T-helper 17 cell (primary cell): ENCODE results near the gene CDH4. TPM values are rescaled to one million over a fixed set of nuclear protein-coding genes. Genes with fewer than 3 reads are reported as not detected.

Experiments used
- ATAC-seq: fragments of 150-1000 bp; cut with Tn5 transposase; 2 replicates; pipeline ENCODE4 v1.10.0; 2021; ENCODE audit warnings: mild to moderate bottlenecking, moderate library complexity
- DNase-seq, 3 donors: peaks; one replicate each; pipeline versions ENCODE4 v3.0.0 to v3.0.0-alpha.2; 2020 to 2021
- H3K9me3 ChIP-seq: one replicate; pipeline ENCODE4 v1.7.0; 2013; ENCODE audit warnings: low read length, mild to moderate bottlenecking; ENCODE audit not compliant: control insufficient read depth, poor library complexity, severe bottlenecking
- H3K27ac Mint-ChIP-seq: one replicate; pipeline ENCODE4 v1.8.0; 2022; ENCODE audit warnings: mild to moderate bottlenecking, moderate library complexity, mixed read lengths
- H3K27me3 Mint-ChIP-seq: one replicate; pipeline ENCODE4 v1.8.0; 2022; ENCODE audit warnings: mixed read lengths
- H3K36me3 Mint-ChIP-seq: one replicate; pipeline ENCODE4 v1.8.0; 2022; ENCODE audit warnings: low read depth, mixed read lengths
- H3K4me1 Mint-ChIP-seq: one replicate; pipeline ENCODE4 v1.8.0; 2022; ENCODE audit warnings: mild to moderate bottlenecking, mixed read lengths
- H3K4me3 Mint-ChIP-seq: one replicate; pipeline ENCODE4 v1.8.0; 2022; ENCODE audit warnings: mild to moderate bottlenecking, moderate library complexity, mixed read lengths
- total RNA-seq, 4 donors: library from RNA in 2 of 4; stranded (reverse) in 2 of 4; gene quantifications; one replicate each; pipeline ENCODE4 v1.2.3 and lab custom pipeline; 2022 to 2026

CDH4 gene
- total RNA-seq, 2 donors from 2014 or later, result 0.55 to 0.67 TPM

DNA sequence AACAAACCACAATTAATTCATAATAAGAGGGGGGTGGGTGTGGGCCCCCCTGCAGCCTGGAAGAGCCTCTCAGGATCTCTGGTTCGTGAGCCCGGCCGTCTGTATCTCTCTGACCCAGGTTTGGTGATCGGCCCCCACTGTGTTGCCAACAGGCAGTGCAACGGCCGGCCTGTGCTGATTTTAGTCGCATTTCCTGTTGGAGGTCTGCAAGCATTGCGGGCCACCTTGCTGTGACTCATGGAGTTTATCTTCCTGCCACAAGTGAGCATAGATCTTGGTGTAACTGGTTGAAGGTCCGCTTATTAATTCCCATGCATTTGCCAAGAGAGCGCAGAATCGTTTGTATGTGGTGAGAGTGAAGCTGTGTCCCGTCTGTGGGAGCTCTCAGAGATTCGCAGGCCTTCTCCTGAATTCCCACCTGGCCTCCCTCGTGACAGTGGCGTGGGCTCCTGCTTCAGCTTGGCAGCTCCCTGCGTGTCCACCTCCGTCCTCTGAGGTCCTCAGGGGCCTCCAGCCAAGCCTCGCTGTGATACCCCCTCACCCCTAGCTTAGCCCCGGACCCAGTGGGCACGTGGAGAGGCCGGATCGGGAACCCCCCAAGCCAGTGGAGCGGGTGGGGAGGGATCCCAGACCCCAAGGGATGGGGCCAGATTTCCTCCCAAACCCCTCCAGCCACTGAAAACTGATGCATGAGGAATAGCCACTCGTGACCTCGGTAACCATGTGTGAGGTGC lies 269.8 kb downstream of the CDH4 start:
- Mint-ChIP-seq H3K27ac (no peak overlapping the region), H3K36me3 (peaks cover 3% of the 10 kb centered on the region), H3K27me3 (no peaks in the 10 kb centered on the region), H3K4me1 (no peaks in the 10 kb centered on the region), H3K4me3 (no peak overlapping the region)
- ATAC-seq (no peak), DNase-seq (no peak)
- no peaks in the 10 kb centered on the region for H3K9me3 ChIP-seq

DNA sequence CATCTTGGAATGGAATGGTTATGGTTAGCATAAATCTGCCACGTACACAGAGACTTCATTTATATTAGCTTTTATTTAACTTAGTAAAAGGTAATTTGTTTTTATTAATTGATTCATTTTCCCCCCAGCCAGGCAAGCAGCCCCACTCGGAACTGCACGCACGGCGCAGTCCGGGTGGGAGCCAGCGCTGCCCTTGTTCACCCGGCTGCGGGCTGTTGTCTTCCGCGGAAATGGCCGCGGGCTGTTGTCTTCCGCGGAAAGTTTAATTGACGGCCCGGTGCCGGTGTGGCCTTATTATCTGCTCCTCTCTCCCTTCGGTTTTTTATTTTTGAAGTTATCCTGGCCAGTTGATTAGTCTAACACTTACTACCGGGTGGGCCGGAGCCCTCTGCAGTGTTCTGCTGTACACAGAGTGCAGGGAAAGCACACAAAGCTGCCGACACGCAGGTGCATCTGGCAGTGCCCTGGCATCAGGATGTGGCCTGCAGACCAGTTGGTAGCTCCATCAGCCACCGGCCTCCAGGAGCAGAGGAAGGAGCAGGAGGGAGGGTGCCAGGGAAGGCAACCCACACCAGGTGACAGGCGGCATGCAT lies 270.5 kb downstream of the CDH4 start:
- H3K9me3 ChIP-seq, result no peaks in the 10 kb centered on the region
- H3K36me3 Mint-ChIP-seq, result peaks cover 3% of the 10 kb centered on the region
- H3K4me1 Mint-ChIP-seq, result no peaks in the 10 kb centered on the region
- ATAC-seq (no peak), DNase-seq (no peak)
- H3K27ac Mint-ChIP-seq, result no peak overlapping the region
- no peaks in the 10 kb centered on the region for H3K27me3 Mint-ChIP-seq
- no peak overlapping the region for H3K4me3 Mint-ChIP-seq

DNA sequence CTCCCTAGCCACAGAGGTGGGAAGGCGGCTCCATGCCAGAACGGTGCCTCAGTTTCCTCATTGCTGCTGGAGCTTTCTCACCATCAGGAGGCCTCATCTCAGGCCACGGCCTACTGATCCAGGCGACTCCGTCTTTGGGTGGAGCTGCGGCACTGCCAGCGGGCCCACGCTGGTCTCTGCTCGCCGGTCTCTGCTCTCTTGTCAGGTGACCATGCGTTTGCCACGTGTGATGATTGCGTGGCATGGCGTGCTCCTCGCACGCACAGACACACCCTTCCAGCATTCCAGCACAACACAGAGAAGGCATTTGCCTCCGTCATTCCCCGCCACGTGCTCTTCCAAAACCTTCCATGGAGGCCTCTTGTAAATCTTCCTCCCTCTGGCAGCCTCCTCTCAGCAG lies 271.1 kb downstream of the CDH4 start:
- Mint-ChIP-seq H3K36me3 (peaks cover 3% of the 10 kb centered on the region), H3K27ac (no peak overlapping the region), H3K4me3 (no peak overlapping the region), H3K4me1 (no peaks in the 10 kb centered on the region), H3K27me3 (no peaks in the 10 kb centered on the region)
- ATAC-seq (no peak), DNase-seq (no peak)
- no peaks in the 10 kb centered on the region for H3K9me3 ChIP-seq

- ATAC-seq, result no peak
- Mint-ChIP-seq H3K4me1 (no peaks in the 10 kb centered on the region), H3K27me3 (no peaks in the 10 kb centered on the region), H3K4me3 (no peak overlapping the region), H3K27ac (no peak overlapping the region), H3K36me3 (no peaks in the 10 kb centered on the region)
- no peak for DNase-seq
- no peaks in the 10 kb centered on the region for H3K9me3 ChIP-seq
These were observed 273.0 kb downstream of the CDH4 start for GRCh38 chr20:61524951-61525666.

DNA sequence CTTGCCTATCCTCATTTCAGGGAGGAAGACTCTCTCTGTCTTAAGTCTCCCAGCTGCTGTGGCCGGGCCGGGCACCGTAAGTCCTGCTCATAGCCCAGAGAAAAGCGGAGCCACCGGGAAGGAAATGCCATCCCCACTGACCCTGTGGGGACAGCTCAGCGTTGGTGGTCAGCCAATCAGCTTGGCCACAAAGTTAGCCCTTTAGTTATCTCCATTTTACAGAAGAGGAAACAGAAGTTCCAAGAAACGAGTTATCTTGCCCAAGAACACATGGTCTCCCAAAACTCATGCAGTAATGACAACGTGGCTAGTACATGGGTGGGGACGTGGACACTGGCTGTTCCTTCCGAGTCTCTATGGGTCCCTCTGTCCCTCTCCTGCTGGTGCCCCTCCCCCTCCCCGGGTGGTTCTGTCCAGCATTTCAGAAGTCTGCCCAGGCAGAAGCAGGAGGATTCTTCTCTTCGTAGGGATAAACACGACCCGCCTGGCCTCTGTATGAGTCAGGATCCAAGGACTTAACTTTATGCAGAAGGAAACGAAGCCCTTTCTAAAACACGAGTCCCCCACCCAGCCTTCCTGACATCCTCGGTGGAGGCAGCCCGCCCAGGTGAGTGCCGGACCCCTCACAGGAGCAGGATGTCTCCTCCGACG lies 273.8 kb downstream of the CDH4 start:
- H3K9me3 ChIP-seq, result no peaks in the 10 kb centered on the region
- H3K4me3 Mint-ChIP-seq, result no peak overlapping the region
- DNase-seq (no peak), ATAC-seq (no peak)
- H3K36me3 Mint-ChIP-seq, result no peaks in the 10 kb centered on the region
- H3K27me3 Mint-ChIP-seq, result no peaks in the 10 kb centered on the region
- H3K4me1 Mint-ChIP-seq, result no peaks in the 10 kb centered on the region
- no peak overlapping the region for H3K27ac Mint-ChIP-seq

- H3K27ac Mint-ChIP-seq, result no peak overlapping the region
- no peaks in the 10 kb centered on the region for H3K9me3 ChIP-seq
- ATAC-seq (no peak), DNase-seq (no peak)
- no peaks in the 10 kb centered on the region for H3K4me1 Mint-ChIP-seq
- no peaks in the 10 kb centered on the region for H3K36me3 Mint-ChIP-seq
- H3K4me3 Mint-ChIP-seq, result no peak overlapping the region
- H3K27me3 Mint-ChIP-seq, result no peaks in the 10 kb centered on the region
These were observed 274.8 kb downstream of the CDH4 start for GRCh38 chr20:61526907-61527306.

DNA sequence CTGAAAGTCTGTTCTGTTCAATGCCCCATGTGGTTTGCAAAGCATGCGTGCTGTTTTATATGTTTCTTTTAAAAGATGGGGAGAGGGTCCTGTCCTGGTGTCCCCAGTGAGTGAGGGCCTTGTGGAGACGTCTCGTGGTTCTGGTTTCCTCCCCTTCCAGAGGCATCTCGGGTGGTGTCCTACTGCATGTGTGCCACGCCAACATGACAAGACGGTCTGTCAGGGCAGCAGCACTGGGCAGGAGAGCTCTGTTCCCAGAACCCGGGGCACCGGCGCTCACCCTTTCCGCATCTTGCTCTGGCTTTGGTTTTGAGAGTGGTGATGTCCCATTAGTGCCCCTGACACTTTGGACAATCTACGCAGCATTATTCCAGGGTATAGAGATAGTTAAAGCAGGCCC lies 275.6 kb downstream of the CDH4 start:
- ATAC-seq (no peak), DNase-seq (no peak)
- Mint-ChIP-seq H3K4me1 (no peaks in the 10 kb centered on the region), H3K27me3 (no peaks in the 10 kb centered on the region), H3K27ac (no peak overlapping the region), H3K4me3 (no peak overlapping the region), H3K36me3 (no peaks in the 10 kb centered on the region)
- H3K9me3 ChIP-seq, result no peaks in the 10 kb centered on the region

DNA sequence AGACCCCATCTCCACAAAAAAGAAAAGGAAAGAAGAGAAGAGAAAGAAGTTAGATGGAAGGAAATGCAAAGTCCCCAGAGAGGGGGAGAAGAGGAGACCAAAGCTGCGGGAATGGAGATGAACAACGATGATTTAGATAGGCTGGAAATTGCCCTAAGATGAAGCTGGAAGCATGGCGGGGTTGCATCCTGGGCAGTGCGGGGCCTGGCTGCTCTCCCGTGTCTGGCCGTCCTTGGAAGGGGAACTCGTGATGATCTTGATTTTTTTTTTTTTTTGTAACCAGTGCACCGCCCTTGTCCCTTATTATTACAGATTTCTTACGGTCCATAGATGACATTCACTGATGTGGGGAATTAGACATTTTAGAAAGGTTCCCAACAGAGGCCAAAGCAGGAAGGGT lies 276.5 kb downstream of the CDH4 start:
- no peaks in the 10 kb centered on the region for H3K9me3 ChIP-seq
- Mint-ChIP-seq H3K27me3 (no peaks in the 10 kb centered on the region), H3K27ac (no peak overlapping the region), H3K4me1 (no peaks in the 10 kb centered on the region), H3K36me3 (no peaks in the 10 kb centered on the region), H3K4me3 (no peak overlapping the region)
- no peak for ATAC-seq
- DNase-seq, result no peak

GRCh38 chr20:61529354-61529753 lies 277.3 kb downstream of the CDH4 start:
- Mint-ChIP-seq H3K27ac (no peak overlapping the region), H3K27me3 (no peaks in the 10 kb centered on the region), H3K36me3 (no peaks in the 10 kb centered on the region), H3K4me1 (no peaks in the 10 kb centered on the region), H3K4me3 (no peak overlapping the region)
- ATAC-seq, result no peak
- no peaks in the 10 kb centered on the region for H3K9me3 ChIP-seq
- no peak for DNase-seq

GRCh38 chr20:61531553-61532345 lies 279.7 kb downstream of the CDH4 start:
- Mint-ChIP-seq H3K36me3 (no peaks in the 10 kb centered on the region), H3K4me1 (no peaks in the 10 kb centered on the region), H3K27me3 (no peaks in the 10 kb centered on the region), H3K4me3 (no peak overlapping the region), H3K27ac (no peak overlapping the region)
- DNase-seq (no peak), ATAC-seq (no peak)
- no peaks in the 10 kb centered on the region for H3K9me3 ChIP-seq

GRCh38 chr20:61532736-61533135 lies 280.7 kb downstream of the CDH4 start:
- no peaks in the 10 kb centered on the region for H3K27me3 Mint-ChIP-seq
- H3K4me1 Mint-ChIP-seq, result no peaks in the 10 kb centered on the region
- no peaks in the 10 kb centered on the region for H3K9me3 ChIP-seq
- no peak for ATAC-seq
- DNase-seq, result no peak
- no peak overlapping the region for H3K27ac Mint-ChIP-seq
- H3K4me3 Mint-ChIP-seq, result no peak overlapping the region
- H3K36me3 Mint-ChIP-seq, result no peaks in the 10 kb centered on the region

DNA sequence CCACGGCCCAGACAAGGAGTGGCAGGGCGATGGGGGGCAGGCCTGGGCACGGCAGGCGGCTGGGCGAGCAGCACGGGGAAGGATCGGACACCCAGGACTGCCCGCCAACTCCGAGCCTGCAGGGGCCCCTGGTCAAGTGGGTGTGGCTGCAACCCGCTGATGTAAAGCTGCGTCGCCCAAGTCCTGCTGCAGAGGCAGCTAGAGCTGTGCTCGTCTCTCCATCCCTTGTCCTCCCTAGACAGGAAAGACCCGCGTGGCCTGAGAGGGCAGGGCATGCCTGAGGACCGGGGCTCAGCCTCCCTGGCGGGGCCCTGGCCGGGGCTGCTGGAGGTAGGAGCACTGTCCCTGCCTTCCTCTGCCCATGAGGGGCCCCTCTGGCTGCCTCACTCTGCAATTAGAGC lies 281.2 kb downstream of the CDH4 start:
- no peak overlapping the region for H3K4me3 Mint-ChIP-seq
- no peaks in the 10 kb centered on the region for H3K36me3 Mint-ChIP-seq
- H3K9me3 ChIP-seq, result no peaks in the 10 kb centered on the region
- DNase-seq (no peak), ATAC-seq (no peak)
- peaks cover under 1% of the 10 kb centered on the region for H3K27me3 Mint-ChIP-seq
- no peaks in the 10 kb centered on the region for H3K4me1 Mint-ChIP-seq
- no peak overlapping the region for H3K27ac Mint-ChIP-seq

DNA sequence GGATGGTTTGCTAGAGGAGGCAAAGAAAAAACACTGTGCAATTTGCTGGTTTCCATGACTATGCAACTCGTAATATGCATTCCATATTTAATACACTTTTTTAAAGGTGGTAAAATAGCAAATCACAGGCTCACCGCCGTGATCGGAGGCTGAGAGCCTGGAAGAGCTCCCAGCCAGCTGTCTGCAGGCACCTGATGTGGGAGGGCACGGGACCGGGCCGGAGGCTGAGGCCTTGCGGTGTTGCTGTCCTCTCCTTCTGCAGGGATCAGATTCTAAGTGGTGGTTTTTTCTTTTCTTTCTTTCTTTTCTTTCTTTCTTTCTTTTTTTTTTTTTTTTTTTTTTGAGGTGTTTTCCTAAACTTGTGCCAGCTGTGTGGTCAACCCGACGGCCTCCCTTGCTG lies 282.3 kb downstream of the CDH4 start:
- Mint-ChIP-seq H3K4me3 (no peak overlapping the region), H3K27me3 (peaks cover 6% of the 10 kb centered on the region), H3K4me1 (no peaks in the 10 kb centered on the region), H3K27ac (no peak overlapping the region), H3K36me3 (no peaks in the 10 kb centered on the region)
- no peaks in the 10 kb centered on the region for H3K9me3 ChIP-seq
- ATAC-seq (no peak), DNase-seq (no peak)
